ENCODE measurements around the gene RIMOC1.

The RIMOC1 gene

GRCh38 chr5:41903892-41904799 lies at the start of gene RIMOC1:
Gene RIMOC1, plus strand, starts transcription at chr5:41904344. Its CDS starts 24 bp downstream, at chr5:41904368.
- peak within 1 kb of the TSS; percentile 98 for H3K4me3 ChIP-seq (ENCODE audit: low read depth, low read length)
- no peak for TF ChIP-seq CTCF (IDR thresholded peaks at IDR 0.05; ENCODE audit: low read depth, low read length)
- in situ Hi-C loops (cut with HindIII; ENCODE audit: low sequenced_read_pairs) = no loop called here
- peak; percentile 100 for DNase-seq (ENCODE audit: low read depth, low spot score)

GRCh38 chr5:41856644-41857491 lies 47.3 kb upstream of the RIMOC1 start:
- peak; percentile 68 for TF ChIP-seq CTCF (IDR thresholded peaks at IDR 0.05; ENCODE audit: low read depth, low read length)
- no peak overlapping the region for H3K4me3 ChIP-seq (ENCODE audit: low read depth, low read length)
- in situ Hi-C loops (cut with HindIII; ENCODE audit: low sequenced_read_pairs) = no loop called here
- DNase-seq (ENCODE audit: low read depth, low spot score) = peak; percentile 75

- in situ Hi-C loops (cut with HindIII; ENCODE audit: low sequenced_read_pairs) = no loop called here
- TF ChIP-seq CTCF (IDR thresholded peaks at IDR 0.05; ENCODE audit: low read depth, low read length) = no peak
- H3K4me3 ChIP-seq (ENCODE audit: low read depth, low read length) = no peak overlapping the region
- no peak for DNase-seq (ENCODE audit: low read depth, low spot score)
Observed at GRCh38 chr5:41857989-41858388, 46.2 kb upstream of the RIMOC1 start.

- no peak for DNase-seq (ENCODE audit: low read depth, low spot score)
Observed at GRCh38 chr5:41858890-41859289, 45.3 kb upstream of the RIMOC1 start.

GRCh38 chr5:41863871-41864486 lies 40.2 kb upstream of the RIMOC1 start:
- TF ChIP-seq CTCF (IDR thresholded peaks at IDR 0.05; ENCODE audit: low read depth, low read length) = no peak
- in situ Hi-C loops (cut with HindIII; ENCODE audit: low sequenced_read_pairs) = no loop called here
- DNase-seq (ENCODE audit: low read depth, low spot score) = peak; percentile 31
- H3K4me3 ChIP-seq (ENCODE audit: low read depth, low read length) = no peak overlapping the region

More at GRCh38 chr5:41858890-41859289, 45.3 kb upstream of the RIMOC1 start:
- in situ Hi-C loops (cut with HindIII; ENCODE audit: low sequenced_read_pairs) = no loop called here
- H3K4me3 ChIP-seq (ENCODE audit: low read depth, low read length) = no peak overlapping the region
- TF ChIP-seq CTCF (IDR thresholded peaks at IDR 0.05; ENCODE audit: low read depth, low read length) = no peak

GRCh38 chr5:41869151-41869723 lies 34.9 kb upstream of the RIMOC1 start:
- DNase-seq (ENCODE audit: low read depth, low spot score) = peak; percentile 39
- H3K4me3 ChIP-seq (ENCODE audit: low read depth, low read length) = peak overlapping the region; percentile 89
- in situ Hi-C loops (cut with HindIII; ENCODE audit: low sequenced_read_pairs) = no loop called here
- TF ChIP-seq CTCF (IDR thresholded peaks at IDR 0.05; ENCODE audit: low read depth, low read length) = no peak

Measured in astrocyte of the spinal cord (primary cell).